Upper lobe of left lung (tissue), 4 donors: ENCODE results near the gene ITK.

Experiments
- EP300 ChIP-seq, 4 donors: sonication (generic); formaldehyde crosslinking; IDR thresholded peaks; one replicate each; pipeline ENCODE4 v1.5.1; 2017; ENCODE audit warnings: antibody characterized with exemption in 4 of 4, control low read depth in 2 of 4
- TF ChIP-seq, protein P1 (sequence below), 6 experiments: fragments of 450-650 bp in 4 of 6; fragments of 200-600 bp in 2 of 6; sonication (generic) in 2 of 6; IDR thresholded peaks; one replicate each; pipeline ENCODE4 v1.5.1; 2016 to 2019; ENCODE audit warnings: antibody characterized with exemption in 6 of 6

DNA sequence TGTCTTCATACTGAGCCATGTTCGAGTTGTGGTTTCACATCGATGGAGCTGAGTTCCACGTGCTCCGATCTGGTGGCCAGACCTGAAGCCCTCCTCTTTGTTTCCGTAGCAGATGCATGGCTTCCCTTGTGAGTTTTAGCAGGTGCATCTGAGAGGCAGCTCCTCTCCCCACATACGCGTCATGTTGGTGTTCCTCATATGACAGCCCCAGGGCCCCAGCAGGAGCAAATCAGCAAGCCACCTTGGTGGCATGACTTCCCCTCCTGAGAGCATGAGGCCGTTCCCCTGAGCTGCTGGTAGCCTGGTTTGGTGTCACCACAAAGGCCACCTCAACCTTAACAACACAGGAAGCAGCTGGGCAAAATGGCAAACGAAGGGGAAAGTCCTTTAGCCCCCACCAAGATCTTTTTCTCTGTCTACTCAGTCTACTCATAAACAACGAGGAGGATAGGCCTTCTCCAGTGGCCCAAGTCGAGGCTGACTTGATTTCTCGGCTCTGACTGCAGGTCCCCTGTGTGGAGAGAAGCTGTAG, 91.2 kb downstream of the ITK start:
- TF ChIP-seq EP300 (IDR thresholded peaks at IDR 0.05): no peak
- TF ChIP-seq, protein P1, sequence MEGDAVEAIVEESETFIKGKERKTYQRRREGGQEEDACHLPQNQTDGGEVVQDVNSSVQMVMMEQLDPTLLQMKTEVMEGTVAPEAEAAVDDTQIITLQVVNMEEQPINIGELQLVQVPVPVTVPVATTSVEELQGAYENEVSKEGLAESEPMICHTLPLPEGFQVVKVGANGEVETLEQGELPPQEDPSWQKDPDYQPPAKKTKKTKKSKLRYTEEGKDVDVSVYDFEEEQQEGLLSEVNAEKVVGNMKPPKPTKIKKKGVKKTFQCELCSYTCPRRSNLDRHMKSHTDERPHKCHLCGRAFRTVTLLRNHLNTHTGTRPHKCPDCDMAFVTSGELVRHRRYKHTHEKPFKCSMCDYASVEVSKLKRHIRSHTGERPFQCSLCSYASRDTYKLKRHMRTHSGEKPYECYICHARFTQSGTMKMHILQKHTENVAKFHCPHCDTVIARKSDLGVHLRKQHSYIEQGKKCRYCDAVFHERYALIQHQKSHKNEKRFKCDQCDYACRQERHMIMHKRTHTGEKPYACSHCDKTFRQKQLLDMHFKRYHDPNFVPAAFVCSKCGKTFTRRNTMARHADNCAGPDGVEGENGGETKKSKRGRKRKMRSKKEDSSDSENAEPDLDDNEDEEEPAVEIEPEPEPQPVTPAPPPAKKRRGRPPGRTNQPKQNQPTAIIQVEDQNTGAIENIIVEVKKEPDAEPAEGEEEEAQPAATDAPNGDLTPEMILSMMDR (IDR thresholded peaks at IDR 0.05): no peak
